MCF 10A (cell line): ENCODE measurements around the gene CCDC120. TPM values are rescaled to one million over a fixed set of nuclear protein-coding genes. Genes with fewer than 3 reads are reported as not detected.

Source experiments
- BruUV-seq: library from RNA; stranded (reverse); fragments of 400-500 nt; replicated peaks from 2 replicates; lab custom pipeline; 2021; lab: Mats Ljungman, UMichigan
- CTCF ChIA-PET: fragments of 300-600 bp; sonication (Branson Sonifier 250); formaldehyde crosslinking; extraction: SDS; loops from one replicate; lab custom pipeline; 2021; ENCODE audit warnings: antibody characterized with exemption, inconsistent platforms; lab: Yijun Ruan, JAX
- POLR2A ChIA-PET: fragments of 300-600, 350-650 bp; sonication (Branson Sonifier 250); formaldehyde crosslinking; extraction: SDS; loops from one replicate; lab custom pipeline; 2020; ENCODE audit warnings: antibody characterized with exemption, inconsistent platforms; lab: Yijun Ruan, JAX
- DNase-seq: peaks from one replicate; pipeline ENCODE4 v3.0.0-alpha.2; 2018; ENCODE audit not compliant: unreplicated experiment
- H3K27ac Mint-ChIP-seq: one replicate; pipeline ENCODE4 v1.8.0; 2022; ENCODE audit warnings: mild to moderate bottlenecking, low read depth, mixed read lengths; ENCODE audit not compliant: unreplicated experiment
- H3K27me3 Mint-ChIP-seq: one replicate; pipeline ENCODE4 v1.8.0; 2022; ENCODE audit warnings: mixed read lengths; ENCODE audit not compliant: insufficient read depth, unreplicated experiment
- H3K36me3 Mint-ChIP-seq: one replicate; pipeline ENCODE4 v1.8.0; 2022; ENCODE audit warnings: mild to moderate bottlenecking, moderate library complexity, mixed read lengths; ENCODE audit not compliant: insufficient read depth, unreplicated experiment
- H3K4me1 Mint-ChIP-seq: one replicate; pipeline ENCODE4 v1.8.0; 2022; ENCODE audit warnings: mixed read lengths; ENCODE audit not compliant: insufficient read depth, unreplicated experiment
- H3K4me3 Mint-ChIP-seq: one replicate; pipeline ENCODE4 v1.8.0; 2022; ENCODE audit warnings: mild to moderate bottlenecking, moderate library complexity, mixed read lengths; ENCODE audit not compliant: unreplicated experiment
- H3K9me3 Mint-ChIP-seq: one replicate; pipeline ENCODE4 v1.8.0; 2022; ENCODE audit warnings: mixed read lengths; ENCODE audit not compliant: unreplicated experiment
- CTCF ChIP-seq: fragments of 200-600 bp; IDR thresholded peaks from one replicate; pipeline ENCODE4 v1.8.0; 2022; ENCODE audit warnings: antibody characterized with exemption, mild to moderate bottlenecking; ENCODE audit not compliant: unreplicated experiment
- intact Hi-C: fragments of 100-400 bp; cut with micrococcal nuclease; formaldehyde crosslinking; loops from 2 replicates; pipeline ENCODE4 v1.14.1; 2022
- total RNA-seq: library from RNA; stranded (reverse); gene quantifications from 2 replicates; pipeline ENCODE4 v1.2.3, GENCODE V29; 2022

The CCDC120 gene
- total RNA-seq, 1 experiment from 2014 or later, result 14.4 TPM

- ChIA-PET POLR2A (no interaction called here), CTCF (no interaction called here)
- no peak overlapping the region for H3K4me3 Mint-ChIP-seq
- H3K27ac Mint-ChIP-seq, result no peak overlapping the region
- no peaks in the 10 kb centered on the region for H3K27me3 Mint-ChIP-seq
- DNase-seq, result peak; percentile 43
- H3K4me1 Mint-ChIP-seq, result no peaks in the 10 kb centered on the region
- peaks cover 7% of the 10 kb centered on the region for H3K9me3 Mint-ChIP-seq
- TF ChIP-seq CTCF, result no peak
- BruUV-seq, result no TSS peak
- intact Hi-C loops, result no loop called here
- peaks cover 59% of the 10 kb centered on the region for H3K36me3 Mint-ChIP-seq
Measured at GRCh38 chrX:49029876-49030275, 28.9 kb upstream of the CCDC120 start.

GRCh38 chrX:49030283-49030682 is 28.5 kb upstream of the CCDC120 start:
- Mint-ChIP-seq H3K36me3 (peaks cover 63% of the 10 kb centered on the region), H3K9me3 (peaks cover 7% of the 10 kb centered on the region), H3K27me3 (no peaks in the 10 kb centered on the region), H3K4me3 (no peak overlapping the region), H3K4me1 (no peaks in the 10 kb centered on the region), H3K27ac (no peak overlapping the region)
- intact Hi-C loops, result no loop called here
- BruUV-seq, result no TSS peak
- DNase-seq, result no peak
- no peak for TF ChIP-seq CTCF
- CTCF ChIA-PET, result no interaction called here
- POLR2A ChIA-PET, result interaction anchor here (1.5 kb wide), 1 partner anchor 10 kb away, joined by 5 read pairs; no protein-coding TSS in a partner anchor

GRCh38 chrX:49037883-49038475 is 20.8 kb upstream of the CCDC120 start:
- BruUV-seq, result no TSS peak
- CTCF ChIA-PET, result interaction anchor here (0.8 kb wide), 1 partner anchor 81 kb away, joined by 3 read pairs; no protein-coding TSS in a partner anchor
- peak overlapping the region; percentile 83 for H3K27ac Mint-ChIP-seq

More at GRCh38 chrX:49037883-49038475, 20.8 kb upstream of the CCDC120 start:
- Mint-ChIP-seq H3K36me3 (peaks cover 72% of the 10 kb centered on the region), H3K4me1 (peaks cover 13% of the 10 kb centered on the region), H3K9me3 (no peaks in the 10 kb centered on the region), H3K27me3 (no peaks in the 10 kb centered on the region), H3K4me3 (no peak overlapping the region)
- POLR2A ChIA-PET, result interaction anchor here (2.5 kb wide), 1 partner anchor 80 kb away, joined by 20 read pairs; the partner anchor contains the start of gene OTUD5
- TF ChIP-seq CTCF, result no peak
- DNase-seq, result peak; percentile 33
- intact Hi-C loops, result no loop called here
